Dedifferentiated amniotic fluid mesenchymal stem cell (primary cell): ENCODE results near the gene LRMDA.

Source experiments
- DNase-seq: peaks from one replicate; pipeline ENCODE4 v3.0.0-alpha.2; 2016; ENCODE audit errors: extremely low spot score

The LRMDA gene

GRCh38 chr10:75475460-75476182 is 44.2 kb downstream of the LRMDA start:
- no peak for DNase-seq

- DNase-seq: no peak
These were observed 45.1 kb downstream of the LRMDA start for GRCh38 chr10:75476569-75476968.

GRCh38 chr10:75476985-75477384 is 45.6 kb downstream of the LRMDA start:
- no peak for DNase-seq

DNA sequence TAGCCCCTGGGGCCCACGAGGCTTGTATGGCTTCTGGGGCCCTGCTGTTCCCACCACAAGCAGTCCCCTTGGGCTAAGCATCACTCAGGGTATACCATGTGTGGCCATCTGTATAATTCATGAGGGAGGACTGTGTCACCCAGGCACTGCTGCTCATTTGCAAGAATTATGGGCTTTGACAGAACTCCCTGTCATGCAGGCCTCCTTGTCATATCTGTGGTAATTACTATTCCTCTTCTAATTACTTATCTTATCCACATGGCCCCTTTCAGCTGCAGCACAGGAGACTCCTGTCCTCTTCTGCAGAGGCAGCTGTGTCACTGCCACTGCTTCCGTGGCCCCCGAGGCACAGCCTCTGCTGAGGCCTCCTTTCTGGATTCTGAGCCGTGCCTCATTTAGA is 46.3 kb downstream of the LRMDA start:
- no peak for DNase-seq

DNA sequence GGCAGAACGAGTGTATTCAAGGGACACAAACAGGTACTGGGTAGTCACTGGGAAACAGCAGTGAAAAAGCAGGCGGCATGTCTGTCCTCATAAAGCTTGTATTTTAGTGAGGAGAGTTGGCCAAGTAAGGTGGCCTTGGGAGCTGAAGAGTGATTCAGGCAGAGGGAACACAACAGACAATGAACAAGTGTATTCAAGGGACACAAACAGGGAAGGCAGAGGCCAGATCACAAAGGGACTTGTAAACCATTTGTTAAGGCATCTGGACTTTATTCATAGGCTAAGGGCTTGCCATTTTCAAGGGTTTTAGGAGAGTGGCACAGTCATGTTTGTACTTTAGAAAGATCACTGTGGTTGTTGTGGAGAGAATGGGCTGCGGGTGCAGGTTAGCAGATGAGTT is 49.0 kb downstream of the LRMDA start:
- DNase-seq: no peak

DNA sequence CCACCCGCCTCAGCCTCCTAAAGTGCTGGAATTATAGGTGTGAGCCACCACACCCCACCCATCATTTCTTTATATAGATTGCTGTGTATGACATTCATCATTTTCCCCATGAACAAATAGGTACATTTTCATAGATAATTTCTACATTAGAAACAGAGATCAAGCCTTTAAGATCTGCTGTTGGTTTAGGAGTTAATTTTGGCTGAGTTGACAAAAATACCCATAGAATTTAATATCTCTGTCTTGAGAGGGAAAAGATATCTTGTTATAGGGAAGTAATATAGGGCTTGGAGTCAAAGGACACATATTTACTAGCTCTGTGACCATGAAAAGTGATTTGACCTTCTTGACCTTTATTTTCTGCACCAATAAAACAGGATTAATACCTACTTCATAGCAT is 51.8 kb downstream of the LRMDA start:
- no peak for DNase-seq

DNA sequence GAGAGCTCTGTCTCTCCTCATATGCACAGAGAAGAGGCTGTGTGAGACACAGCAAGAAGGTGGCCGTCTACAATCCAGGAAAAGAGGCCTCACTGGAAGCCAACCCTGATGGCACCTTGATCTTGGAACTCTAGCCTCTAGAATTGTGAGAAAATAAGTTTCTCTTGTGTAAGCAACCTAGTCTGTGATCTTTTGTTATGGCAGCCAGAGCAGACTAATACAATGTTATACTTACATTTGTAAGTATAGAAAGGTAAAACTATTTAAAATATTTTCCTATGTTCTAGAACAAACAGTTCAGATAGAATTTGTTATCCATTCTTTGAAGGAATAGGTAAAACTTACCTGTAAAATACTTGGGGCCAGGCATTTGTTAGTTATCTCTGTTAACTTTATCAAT is 53.3 kb downstream of the LRMDA start:
- no peak for DNase-seq

DNA sequence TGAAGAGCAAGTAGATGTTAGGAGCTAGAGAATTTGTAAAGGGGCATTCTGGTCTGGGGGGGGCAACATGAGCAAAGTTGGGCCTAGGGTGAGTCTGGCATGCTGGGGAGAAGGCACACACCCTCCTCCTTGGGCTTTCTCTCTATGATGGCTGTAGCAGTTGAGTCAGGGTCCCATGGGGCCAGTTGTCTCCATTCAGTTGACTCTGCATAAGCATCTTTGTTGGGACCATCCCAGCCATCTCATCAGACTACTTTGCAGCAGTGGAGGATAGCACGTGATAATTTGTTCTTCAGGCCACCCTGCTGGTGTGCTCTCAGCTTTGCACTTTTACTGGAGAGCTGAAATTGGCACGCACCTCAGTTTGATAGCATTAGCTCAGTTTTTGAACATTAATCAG is 55.2 kb downstream of the LRMDA start:
- DNase-seq: no peak

GRCh38 chr10:75487087-75487754 is 55.8 kb downstream of the LRMDA start:
- no peak for DNase-seq

DNA sequence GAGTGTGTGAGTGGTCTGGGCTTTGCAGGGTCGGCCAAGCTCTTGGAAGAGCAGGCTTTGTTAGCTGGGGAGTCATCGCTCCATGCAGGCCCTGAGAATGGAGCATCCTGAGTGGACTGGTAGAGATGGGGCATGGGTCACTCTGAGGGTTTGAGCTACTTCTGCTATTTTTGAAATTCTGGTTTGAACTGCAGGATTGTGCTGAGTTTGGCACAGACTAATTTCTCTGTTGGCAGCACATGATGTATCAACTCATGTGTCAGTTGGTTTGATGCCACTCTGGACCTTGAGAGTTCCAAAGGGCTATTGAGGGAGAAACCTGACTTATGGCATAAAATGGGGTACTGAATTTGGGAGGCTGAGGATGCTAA is 56.3 kb downstream of the LRMDA start:
- DNase-seq: no peak

DNA sequence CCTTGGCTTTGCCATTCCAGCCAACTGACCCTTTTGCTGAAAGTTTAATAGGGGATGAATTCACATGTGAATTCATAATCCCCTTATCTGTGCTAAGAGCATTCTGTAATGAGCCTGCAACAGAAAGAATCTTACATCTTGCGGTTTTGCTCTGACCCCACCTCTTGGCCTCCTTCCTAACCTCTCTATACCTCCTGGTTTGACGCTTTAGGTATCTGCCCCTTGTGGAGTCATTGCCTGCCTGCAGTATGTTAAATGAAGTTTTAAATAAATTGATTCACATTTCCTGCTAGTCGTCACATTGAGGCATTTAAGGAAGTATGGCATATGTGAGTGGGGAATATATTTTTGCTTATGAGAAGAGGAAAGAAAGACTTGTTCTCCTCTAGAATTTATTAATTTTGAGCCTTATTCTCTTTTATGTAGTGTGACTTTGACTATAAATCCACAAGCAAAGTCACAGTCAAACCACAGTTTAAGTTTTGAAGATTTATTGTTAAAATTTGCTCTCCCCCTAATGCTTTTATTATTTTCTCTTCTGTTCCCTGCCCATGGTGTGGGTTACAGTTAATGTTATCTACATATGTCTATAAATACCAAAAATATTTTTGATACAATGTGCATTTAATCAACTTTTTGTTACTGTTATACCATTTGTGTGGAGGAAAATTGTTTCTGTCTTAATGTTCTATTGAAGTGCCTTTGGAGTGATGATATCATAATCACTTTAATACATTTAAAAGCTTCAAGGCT is 60.9 kb downstream of the LRMDA start:
- no peak for DNase-seq

DNA sequence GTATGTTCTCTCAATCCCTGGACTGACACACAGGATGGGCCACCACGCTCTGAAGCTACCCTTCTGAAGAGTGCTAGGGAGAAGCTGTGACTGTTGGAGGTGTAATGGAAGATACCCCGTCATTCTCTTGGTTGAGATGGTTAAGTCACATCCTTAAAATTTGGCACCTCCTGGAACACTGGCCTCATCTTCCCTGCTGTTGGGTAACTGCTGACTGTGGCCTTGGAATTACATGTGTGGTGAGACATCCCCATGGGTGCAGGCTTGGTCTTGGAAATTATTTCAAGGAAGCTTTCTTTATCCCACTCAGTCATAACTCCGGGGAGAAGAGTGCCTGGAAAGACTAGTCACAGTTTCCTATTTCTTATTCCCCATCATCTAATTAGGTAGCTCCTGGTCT is 62.0 kb downstream of the LRMDA start:
- DNase-seq: no peak

DNA sequence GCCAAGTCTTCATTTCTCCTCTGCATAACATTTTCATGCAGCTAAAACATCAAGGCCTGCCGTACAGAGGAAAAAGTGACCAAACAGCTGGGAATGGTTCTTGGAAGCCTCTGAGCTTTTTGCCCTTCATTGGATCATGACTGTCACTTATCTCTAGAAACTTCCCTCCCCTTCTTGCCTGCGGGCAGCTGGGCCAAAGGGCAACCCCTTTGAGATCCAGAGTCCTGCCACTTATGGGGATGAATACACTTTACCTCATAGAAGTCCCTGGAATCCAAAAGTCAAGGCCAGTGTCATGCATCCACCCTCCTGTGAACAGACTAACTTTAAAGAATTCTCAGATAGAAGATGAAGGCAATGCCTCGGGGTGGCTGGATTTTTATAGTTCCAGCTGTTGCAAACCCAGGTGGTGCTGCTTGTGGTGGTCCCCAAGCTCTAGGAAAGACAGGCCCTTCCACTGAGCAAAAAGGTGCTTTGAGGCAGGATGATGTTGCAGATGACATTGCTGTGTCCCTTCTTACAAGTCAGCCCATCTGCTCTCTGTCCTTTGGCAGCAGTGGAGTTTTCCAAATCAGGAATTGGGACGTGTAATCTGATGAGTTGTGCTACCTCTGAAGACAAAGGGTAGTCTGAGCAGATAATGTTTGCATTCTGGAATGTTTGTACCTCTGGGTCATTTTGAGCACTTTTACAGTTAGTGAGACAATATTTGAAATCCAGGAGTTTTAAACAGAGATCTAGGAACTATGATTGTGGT is 64.2 kb downstream of the LRMDA start:
- DNase-seq: no peak

- no peak for DNase-seq
These were observed 64.8 kb downstream of the LRMDA start for GRCh38 chr10:75496191-75496567.

DNA sequence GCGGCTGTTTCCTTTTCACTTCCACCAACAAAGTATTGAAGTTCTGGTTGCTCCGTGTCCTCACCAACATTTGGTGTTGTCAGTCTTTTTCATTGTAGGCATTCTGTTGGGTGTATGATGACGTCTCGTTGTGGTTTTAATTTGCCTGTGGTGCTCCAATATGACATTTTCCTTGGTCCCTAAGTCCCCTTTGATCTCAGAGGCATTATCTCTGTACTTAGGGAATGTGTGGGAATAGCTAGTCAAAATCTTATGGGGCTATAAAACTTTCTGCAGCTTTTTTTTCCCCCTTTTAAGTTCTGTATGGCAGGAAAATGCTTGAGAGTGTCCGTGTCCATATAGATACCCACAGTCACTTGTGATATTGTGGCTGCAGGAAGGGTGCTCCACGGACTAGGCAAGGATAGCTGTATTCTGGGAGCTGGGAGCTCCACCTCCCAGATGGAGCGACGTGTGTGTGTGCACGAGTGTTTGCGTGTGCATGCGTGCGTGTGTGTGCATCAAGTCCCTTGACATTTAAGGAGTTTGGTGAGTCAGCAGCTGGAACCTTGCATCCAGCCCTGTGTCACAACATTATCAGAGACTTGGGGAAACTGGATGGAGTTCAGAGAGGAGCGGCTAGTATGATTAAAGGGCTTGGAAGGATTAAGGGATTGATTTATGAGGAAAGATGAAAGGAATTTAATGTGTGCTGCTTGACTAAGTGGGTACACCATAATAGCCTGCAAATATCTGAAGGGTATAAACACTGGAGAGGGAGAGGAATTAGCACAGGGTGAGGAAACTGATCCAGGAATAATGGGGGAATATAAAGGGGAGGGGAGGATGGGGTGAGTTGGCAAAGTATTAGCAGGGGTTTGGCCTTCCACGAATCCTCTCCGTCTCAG is 66.8 kb downstream of the LRMDA start:
- no peak for DNase-seq

- DNase-seq: no peak
These were observed 67.5 kb downstream of the LRMDA start for GRCh38 chr10:75498884-75499350.

DNA sequence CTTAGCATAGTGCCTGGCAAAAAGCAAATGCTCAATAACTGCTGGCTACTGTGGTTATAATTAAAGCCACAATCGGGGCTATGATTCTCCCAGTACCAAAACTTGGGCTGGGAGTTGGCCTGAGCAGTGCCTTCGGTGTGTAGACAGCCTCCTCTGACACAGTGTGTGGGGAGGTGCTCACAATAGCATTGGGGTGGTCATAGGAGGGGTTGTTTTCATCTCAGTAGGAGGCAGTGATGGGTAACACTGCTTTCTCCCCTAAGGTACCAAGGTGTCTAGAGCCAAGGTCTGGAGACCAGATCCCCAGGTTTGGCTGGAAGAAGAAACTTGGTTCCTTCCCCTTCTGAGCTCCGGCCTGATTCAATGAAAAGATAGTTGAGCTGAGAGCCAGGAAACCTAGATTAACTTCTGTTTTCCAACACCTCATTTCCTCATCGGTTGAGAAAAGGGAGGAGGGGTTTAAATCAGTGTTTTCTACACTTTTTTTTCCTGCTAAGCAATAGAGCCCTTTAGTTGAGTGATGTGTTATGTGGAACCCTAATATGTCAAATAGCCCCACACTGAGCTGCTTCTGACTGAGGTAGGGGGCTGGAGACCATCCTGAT is 68.2 kb downstream of the LRMDA start:
- DNase-seq: no peak

DNA sequence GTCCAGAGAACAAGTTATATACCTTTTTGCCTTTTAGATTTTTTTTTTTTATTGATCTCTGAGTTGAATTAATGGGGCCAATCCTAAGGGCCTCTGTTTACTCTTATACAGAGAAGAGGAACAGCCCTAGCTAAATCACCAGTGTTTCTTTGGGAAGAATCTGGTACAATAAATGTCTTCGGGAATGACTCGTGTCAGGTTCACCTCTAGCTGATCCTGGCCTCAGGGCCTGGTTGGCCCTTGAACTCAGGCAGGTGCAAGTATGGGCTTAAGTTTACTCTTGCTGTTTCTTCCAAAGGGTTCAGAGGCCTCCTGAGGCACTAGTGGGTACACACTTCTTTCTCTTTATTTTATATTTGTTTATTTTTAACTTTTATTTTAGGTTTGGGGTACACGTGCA is 71.0 kb downstream of the LRMDA start:
- no peak for DNase-seq

GRCh38 chr10:75502838-75503237 is 71.4 kb downstream of the LRMDA start:
- DNase-seq: no peak

DNA sequence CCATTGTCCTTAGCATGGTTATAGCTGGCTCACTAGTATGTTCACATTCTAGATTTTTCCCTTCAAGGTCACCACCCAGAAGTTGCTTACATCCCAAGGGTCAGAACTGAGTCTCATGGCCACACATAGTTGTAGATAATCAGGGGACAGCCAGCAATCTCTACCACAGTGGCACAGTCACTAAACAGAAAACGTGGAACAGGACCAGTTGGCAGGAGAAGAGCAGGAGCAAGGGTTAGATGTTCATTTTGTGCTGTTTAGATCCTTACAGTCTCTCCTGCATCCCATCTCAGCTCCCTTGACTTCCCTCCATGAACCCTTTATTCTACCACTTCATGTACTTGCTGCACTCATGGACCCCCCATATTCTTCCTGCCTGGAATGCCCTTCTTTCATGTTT is 73.9 kb downstream of the LRMDA start:
- DNase-seq: no peak
